HepG2 (cell line): Measurements from ENCODE around the gene CALN1. TPM values are rescaled to one million over a fixed set of nuclear protein-coding genes. Genes with fewer than 3 reads are reported as not detected.

Experiments used
- ATAC-seq: fragments of 200-7000 bp; cut with Tn5 transposase; 3 replicates; pipeline ENCODE4 v1.9.1; 2020; ENCODE audit warnings: mild to moderate bottlenecking, moderate library complexity
- BruUV-seq: library from RNA; stranded (reverse); fragments of 400-500 nt; replicated peaks from 2 replicates; lab custom pipeline; 2021; lab: Mats Ljungman, UMichigan
- CTCF ChIA-PET: fragments of 300-600 bp; formaldehyde crosslinking; extraction: SDS; loops from one replicate; lab custom pipeline; 2021; ENCODE audit warnings: low total read pairs, inconsistent platforms, low intra/inter-chr PET ratio; lab: Yijun Ruan, JAX
- POLR2A ChIA-PET: fragments of 350-600 bp; sonication (Branson Sonifier 250); formaldehyde crosslinking; loops from one replicate; lab custom pipeline; 2020; ENCODE audit warnings: antibody characterized with exemption, inconsistent platforms; lab: Yijun Ruan, JAX
- DNase-seq: peaks from one replicate; pipeline ENCODE4 v3.0.0-alpha.2; 2015; ENCODE audit warnings: low spot score
- FAIRE-seq: peaks from 3 replicates; lab custom pipeline; 2011; peaks lifted over from hg19 to GRCh38; lab: Jason Lieb, UNC
- H2AFZ ChIP-seq: one replicate; pipeline ENCODE4 v1.6.1; 2011; ENCODE audit warnings: low read length, inconsistent platforms
- H3K27ac ChIP-seq: fragments of 300-600 bp; 3 replicates; pipeline ENCODE4 v1.8.0; 2011; ENCODE audit warnings: mixed run types, mild to moderate bottlenecking, mixed read lengths, low read length, inconsistent platforms; ENCODE audit not compliant: insufficient read depth; ENCODE audit errors: extremely low read length
- H3K27me3 ChIP-seq, 2 experiments: fragments of 200-600 bp in 1 of 2; 2 replicates in 1 of 2; 3 replicates in 1 of 2; pipeline versions ENCODE4 v1.6.0 to v1.8.0; 2011; ENCODE audit warnings: low read length in 2 of 2, mild to moderate bottlenecking in 2 of 2, moderate library complexity in 2 of 2, inconsistent platforms in 1 of 2; ENCODE audit not compliant: insufficient read depth in 2 of 2, control insufficient read depth in 1 of 2
- H3K36me3 ChIP-seq, 2 experiments: fragments of 200-600 bp in 1 of 2; replicated peaks in 1 of 2; 2 replicates in 1 of 2; 3 replicates in 1 of 2; pipeline versions ENCODE4 v1.5.1 to v1.8.0; 2011; ENCODE audit warnings: low read length in 2 of 2, inconsistent platforms in 1 of 2; ENCODE audit not compliant: insufficient read depth in 2 of 2, control insufficient read depth in 1 of 2
- H3K4me1 ChIP-seq: 2 replicates; pipeline ENCODE4 v1.5.1; 2012; ENCODE audit warnings: low read length, inconsistent platforms; ENCODE audit not compliant: insufficient read depth
- H3K4me2 ChIP-seq: 2 replicates; pipeline ENCODE4 v1.6.0; 2011; ENCODE audit warnings: low read depth, low read length, inconsistent platforms
- H3K4me3 ChIP-seq, 3 experiments: fragments of 200-600 bp in 1 of 3; sonication (generic), shearing (Covaris generic) in 1 of 3; replicated peaks in 1 of 3; 2 replicates each; pipeline ENCODE4 v1.5.1; 2011 to 2016; ENCODE audit warnings: low read length in 3 of 3, inconsistent platforms in 2 of 3, low read depth in 2 of 3, mild to moderate bottlenecking in 2 of 3, control low read depth in 1 of 3, mixed read lengths in 1 of 3; ENCODE audit not compliant: insufficient read depth in 1 of 3
- H3K79me2 ChIP-seq: one replicate; pipeline ENCODE4 v1.6.1; 2011; ENCODE audit warnings: low read length, inconsistent platforms; ENCODE audit not compliant: insufficient read depth
- H3K9ac ChIP-seq: 2 replicates; pipeline ENCODE4 v1.6.0; 2011; ENCODE audit warnings: mild to moderate bottlenecking, low read depth, low read length, inconsistent platforms; ENCODE audit not compliant: insufficient read depth
- H3K9me3 ChIP-seq: 2 replicates; pipeline ENCODE4 v1.5.1; 2012; ENCODE audit warnings: mild to moderate bottlenecking, low read length
- H4K20me1 ChIP-seq: 2 replicates; pipeline ENCODE4 v1.6.0; 2011; ENCODE audit warnings: inconsistent platforms, mild to moderate bottlenecking, low read length, moderate library complexity; ENCODE audit not compliant: insufficient read depth
- ARNT2 ChIP-seq: sonication (generic); formaldehyde crosslinking; IDR thresholded peaks from 2 replicates; pipeline ENCODE4 v1.8.0; 2022; ENCODE audit warnings: mild to moderate bottlenecking, low read depth, missing genetic modification reagents, moderate library complexity
- FLYWCH1 ChIP-seq: sonication (generic); formaldehyde crosslinking; IDR thresholded peaks from 2 replicates; pipeline ENCODE4 v1.8.1; 2023; ENCODE audit warnings: mild to moderate bottlenecking, missing genetic modification reagents
- JDP2 ChIP-seq: sonication (generic); formaldehyde crosslinking; IDR thresholded peaks from 2 replicates; pipeline ENCODE4 v1.8.1; 2022; ENCODE audit warnings: missing genetic modification reagents, borderline replicate concordance
- KDM1A ChIP-seq: IDR thresholded peaks from 2 replicates; pipeline ENCODE4 v1.6.1; 2016; ENCODE audit warnings: missing compliant biosample characterization
- MAFF ChIP-seq: IDR thresholded peaks from 2 replicates; pipeline ENCODE4 v1.6.1; 2011; ENCODE audit warnings: low read depth, low read length, improper control_type of control experiment
- RXRA ChIP-seq: sonication (generic); formaldehyde crosslinking; IDR thresholded peaks from 2 replicates; pipeline ENCODE4 v1.5.1; 2020; ENCODE audit warnings: missing genetic modification reagents
- TARDBP ChIP-seq: sonication (generic); formaldehyde crosslinking; IDR thresholded peaks from 2 replicates; pipeline ENCODE4 v1.8.0; 2022; ENCODE audit warnings: mild to moderate bottlenecking, missing genetic modification reagents
- TBX2 ChIP-seq: sonication (generic); formaldehyde crosslinking; IDR thresholded peaks from 2 replicates; pipeline ENCODE4 v1.5.0; 2020; ENCODE audit warnings: missing genetic modification reagents, mild to moderate bottlenecking, borderline replicate concordance
- TEAD3 ChIP-seq: optimal IDR thresholded peaks from 2 replicates; pipeline ENCODE3; 2016; ENCODE audit warnings: borderline replicate concordance
- ZNF160 ChIP-seq: sonication (generic); formaldehyde crosslinking; IDR thresholded peaks from 2 replicates; pipeline ENCODE4 v1.8.0; 2022; ENCODE audit warnings: mild to moderate bottlenecking, inconsistent platforms, missing genetic modification reagents
- ZNF260 ChIP-seq: sonication (generic); formaldehyde crosslinking; IDR thresholded peaks from 2 replicates; pipeline ENCODE4 v1.4.0; 2020; ENCODE audit warnings: missing genetic modification reagents, low read depth, mild to moderate bottlenecking, borderline replicate concordance
- ZNF572 ChIP-seq: sonication (generic); formaldehyde crosslinking; IDR thresholded peaks from 2 replicates; pipeline ENCODE4 v1.5.1; 2020; ENCODE audit warnings: mild to moderate bottlenecking, missing genetic modification reagents
- ZNF616 ChIP-seq: sonication (generic); formaldehyde crosslinking; IDR thresholded peaks from 2 replicates; pipeline ENCODE4 v1.5.0; 2020; ENCODE audit warnings: low read depth, mild to moderate bottlenecking, missing genetic modification reagents
- WGBS: methylation state at CpG from one replicate; pipeline ENCODE4 v1.1.6; 2017; ENCODE audit warnings: low lambda C conversion rate; 5-methylcytosine and 5-hydroxymethylcytosine counted together
- in situ Hi-C: cut with HindIII; loops from 2 replicates; pipeline ENCODE4 v1.10.0; 2017; ENCODE audit warnings: low pct_unique_long_range_greater_than_20kb; ENCODE audit not compliant: extremely low pct_ligation_motif_present
- intact Hi-C: fragments of 100-400 bp; cut with micrococcal nuclease; formaldehyde crosslinking; loops from one replicate; pipeline ENCODE4 v1.10.0; 2022; ENCODE audit not compliant: unreplicated experiment
- polyA plus RNA-seq, 8 experiments: library from polyadenylated mRNA; depleted of rRNA in 3 of 8; stranded (reverse) in 7 of 8; unstranded in 1 of 8; fragments of >200 nt; fragmentation: Illumina TruSeq in 4 of 8; extraction: Trizol in 4 of 8; gene quantifications; 2 replicates each; pipeline versions ENCODE4 v1.2.1 to v1.2.3, GENCODE V29; 2011 to 2016; ENCODE audit warnings: low read depth in 4 of 8, missing spikeins in 1 of 8, mixed read lengths in 1 of 8; ENCODE audit not compliant: insufficient read depth in 1 of 8
- total RNA-seq, 5 experiments: library from RNA; depleted of rRNA; stranded (reverse); fragments of >200 nt; fragmentation: Illumina TruSeq; extraction: Trizol; gene quantifications; 2 replicates each; pipeline ENCODE4 v1.2.3, GENCODE V29; 2016; ENCODE audit warnings: low read depth in 1 of 5
- TF ChIP-seq, protein P1 (sequence below), 2 experiments: sonication (generic) in 1 of 2; formaldehyde crosslinking in 1 of 2; IDR thresholded peaks; 2 replicates each; pipeline versions ENCODE4 v1.4.0 to v1.6.1; 2018 to 2020; ENCODE audit warnings: missing genetic modification reagents in 2 of 2, borderline replicate concordance in 1 of 2, low read depth in 1 of 2, mild to moderate bottlenecking in 1 of 2, missing biosample characterization in 1 of 2
- TF ChIP-seq, protein P2 (sequence below), 2 experiments: sonication (generic) in 1 of 2; formaldehyde crosslinking in 1 of 2; IDR thresholded peaks; 2 replicates each; pipeline versions ENCODE4 v1.5.1 to v1.6.1; 2011 to 2020; ENCODE audit warnings: borderline replicate concordance in 1 of 2, low read depth in 1 of 2, low read length in 1 of 2, mild to moderate bottlenecking in 1 of 2, missing genetic modification reagents in 1 of 2, moderate library complexity in 1 of 2
- TF ChIP-seq, protein P3 (sequence below): sonication (generic); formaldehyde crosslinking; conservative IDR thresholded peaks from 2 replicates; pipeline ENCODE4 v1.8.0; 2022; ENCODE audit warnings: low read depth, missing genetic modification reagents
- TF ChIP-seq, protein P4 (sequence below): sonication (generic); formaldehyde crosslinking; IDR thresholded peaks from 2 replicates; pipeline ENCODE4 v1.5.0; 2020; ENCODE audit warnings: missing genetic modification reagents, mild to moderate bottlenecking, borderline replicate concordance

Gene CALN1
- total and polyA plus RNA-seq, 2 of the 13 experiments (the other 11 are each of a cell fraction or from before 2014, with no cell fraction given): not detected

DNA sequence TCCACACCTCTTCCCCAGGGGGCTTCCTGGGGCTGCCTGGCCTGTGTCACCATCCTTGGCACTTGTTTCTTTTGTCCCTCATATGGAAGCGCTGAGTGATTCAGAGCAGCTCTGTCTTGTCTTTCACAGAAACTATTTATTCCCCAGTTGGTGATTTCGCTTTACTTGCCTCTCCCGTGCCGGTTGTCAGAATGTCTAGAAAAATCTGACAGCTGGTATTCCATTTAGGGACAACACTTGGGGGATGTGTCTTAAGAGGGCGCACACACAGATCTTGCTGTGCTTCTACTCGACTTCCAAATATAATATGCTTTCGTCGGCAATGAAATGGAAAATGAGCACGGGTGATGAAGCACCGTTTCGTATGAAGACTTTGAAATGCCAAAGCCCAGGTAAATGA lies 611.8 kb downstream of the CALN1 start:
- ATAC-seq: no peak
- H3K4me1 ChIP-seq: no peaks in the 10 kb centered on the region
- H3K4me3 ChIP-seq: no peak overlapping the region
- 67% methylated on average over 11 of the region's 11 CpGs for WGBS
- no peaks in the 10 kb centered on the region for H3K27me3 ChIP-seq
- H3K9ac ChIP-seq: no peak overlapping the region
- intact Hi-C loops: no loop called here
- in situ Hi-C loops: no loop called here
- TF ChIP-seq TEAD3 (CRISPR knock-in tag): no peak
- no peak for TF ChIP-seq TBX2 (CRISPR knock-in tag)
- TF ChIP-seq JDP2: no peak
- TF ChIP-seq KDM1A: no peak
- no peak for TF ChIP-seq ZNF160 (CRISPR knock-in tag)
- no peak for TF ChIP-seq TARDBP
- TF ChIP-seq, protein P1, sequence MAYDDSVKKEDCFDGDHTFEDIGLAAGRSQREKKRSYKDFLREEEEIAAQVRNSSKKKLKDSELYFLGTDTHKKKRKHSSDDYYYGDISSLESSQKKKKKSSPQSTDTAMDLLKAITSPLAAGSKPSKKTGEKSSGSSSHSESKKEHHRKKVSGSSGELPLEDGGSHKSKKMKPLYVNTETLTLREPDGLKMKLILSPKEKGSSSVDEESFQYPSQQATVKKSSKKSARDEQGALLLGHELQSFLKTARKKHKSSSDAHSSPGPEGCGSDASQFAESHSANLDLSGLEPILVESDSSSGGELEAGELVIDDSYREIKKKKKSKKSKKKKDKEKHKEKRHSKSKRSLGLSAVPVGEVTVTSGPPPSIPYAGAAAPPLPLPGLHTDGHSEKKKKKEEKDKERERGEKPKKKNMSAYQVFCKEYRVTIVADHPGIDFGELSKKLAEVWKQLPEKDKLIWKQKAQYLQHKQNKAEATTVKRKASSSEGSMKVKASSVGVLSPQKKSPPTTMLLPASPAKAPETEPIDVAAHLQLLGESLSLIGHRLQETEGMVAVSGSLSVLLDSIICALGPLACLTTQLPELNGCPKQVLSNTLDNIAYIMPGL (CRISPR knock-in tag; IDR thresholded peaks at IDR 0.05; ENCODE audit: borderline replicate concordance in 1 of 2, low read depth in 1 of 2): no peak
- no peak for TF ChIP-seq FLYWCH1 (CRISPR knock-in tag)
- no peak for TF ChIP-seq RXRA (CRISPR knock-in tag)
- TF ChIP-seq MAFF: no peak
- no peak for TF ChIP-seq ZNF572 (CRISPR knock-in tag)
- TF ChIP-seq, protein P2, sequence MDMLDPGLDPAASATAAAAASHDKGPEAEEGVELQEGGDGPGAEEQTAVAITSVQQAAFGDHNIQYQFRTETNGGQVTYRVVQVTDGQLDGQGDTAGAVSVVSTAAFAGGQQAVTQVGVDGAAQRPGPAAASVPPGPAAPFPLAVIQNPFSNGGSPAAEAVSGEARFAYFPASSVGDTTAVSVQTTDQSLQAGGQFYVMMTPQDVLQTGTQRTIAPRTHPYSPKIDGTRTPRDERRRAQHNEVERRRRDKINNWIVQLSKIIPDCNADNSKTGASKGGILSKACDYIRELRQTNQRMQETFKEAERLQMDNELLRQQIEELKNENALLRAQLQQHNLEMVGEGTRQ (IDR thresholded peaks at IDR 0.05; ENCODE audit: low read depth, low read length): no peak
- TF ChIP-seq, protein P2 (CRISPR knock-in tag; IDR thresholded peaks at IDR 0.05; ENCODE audit: borderline replicate concordance): no peak
- no peak for TF ChIP-seq ARNT2 (CRISPR knock-in tag)
- no peak for TF ChIP-seq ZNF616
- TF ChIP-seq, protein P3, sequence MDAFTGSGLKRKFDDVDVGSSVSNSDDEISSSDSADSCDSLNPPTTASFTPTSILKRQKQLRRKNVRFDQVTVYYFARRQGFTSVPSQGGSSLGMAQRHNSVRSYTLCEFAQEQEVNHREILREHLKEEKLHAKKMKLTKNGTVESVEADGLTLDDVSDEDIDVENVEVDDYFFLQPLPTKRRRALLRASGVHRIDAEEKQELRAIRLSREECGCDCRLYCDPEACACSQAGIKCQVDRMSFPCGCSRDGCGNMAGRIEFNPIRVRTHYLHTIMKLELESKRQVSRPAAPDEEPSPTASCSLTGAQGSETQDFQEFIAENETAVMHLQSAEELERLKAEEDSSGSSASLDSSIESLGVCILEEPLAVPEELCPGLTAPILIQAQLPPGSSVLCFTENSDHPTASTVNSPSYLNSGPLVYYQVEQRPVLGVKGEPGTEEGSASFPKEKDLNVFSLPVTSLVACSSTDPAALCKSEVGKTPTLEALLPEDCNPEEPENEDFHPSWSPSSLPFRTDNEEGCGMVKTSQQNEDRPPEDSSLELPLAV (CRISPR knock-in tag): no peak
- TF ChIP-seq, protein P4, sequence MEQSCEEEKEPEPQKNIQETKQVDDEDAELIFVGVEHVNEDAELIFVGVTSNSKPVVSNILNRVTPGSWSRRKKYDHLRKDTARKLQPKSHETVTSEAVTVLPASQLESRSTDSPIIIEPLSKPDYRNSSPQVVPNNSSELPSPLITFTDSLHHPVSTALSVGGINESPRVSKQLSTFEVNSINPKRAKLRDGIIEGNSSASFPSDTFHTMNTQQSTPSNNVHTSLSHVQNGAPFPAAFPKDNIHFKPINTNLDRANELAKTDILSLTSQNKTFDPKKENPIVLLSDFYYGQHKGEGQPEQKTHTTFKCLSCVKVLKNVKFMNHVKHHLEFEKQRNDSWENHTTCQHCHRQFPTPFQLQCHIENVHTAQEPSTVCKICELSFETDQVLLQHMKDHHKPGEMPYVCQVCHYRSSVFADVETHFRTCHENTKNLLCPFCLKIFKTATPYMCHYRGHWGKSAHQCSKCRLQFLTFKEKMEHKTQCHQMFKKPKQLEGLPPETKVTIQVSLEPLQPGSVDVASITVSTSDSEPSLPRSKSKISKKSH (CRISPR knock-in tag): no peak
- no peak for TF ChIP-seq ZNF260 (CRISPR knock-in tag)
- FAIRE-seq: no peak
- no peak overlapping the region for H3K4me2 ChIP-seq
- no peak overlapping the region for H2AFZ ChIP-seq
- H3K36me3 ChIP-seq: no peaks in the 10 kb centered on the region
- no peaks in the 10 kb centered on the region for H4K20me1 ChIP-seq
- no TSS peak for BruUV-seq
- no peaks in the 10 kb centered on the region for H3K79me2 ChIP-seq
- no peaks in the 10 kb centered on the region for H3K9me3 ChIP-seq
- no peak for DNase-seq
- no peak overlapping the region for H3K27ac ChIP-seq
- POLR2A ChIA-PET: no interaction called here
- CTCF ChIA-PET: no interaction called here
